Cardiac septum (tissue), 1 donor: Measurements from ENCODE around the gene TCN1. TPM values are rescaled to one million over a fixed set of nuclear protein-coding genes. Genes with fewer than 3 reads are reported as not detected.

Experiments
- DNase-seq: peaks from one replicate; pipeline ENCODE4 v3.0.0-alpha.2; 2020; ENCODE audit warnings: low spot score
- intact Hi-C: fragments of 100-400 bp; cut with DNase I; formaldehyde crosslinking; loops from one replicate; pipeline ENCODE4 v1.14.0; 2022
- total RNA-seq: library from RNA; stranded (reverse); fragmentation: NEBNext Ultra II Directional; extraction: Animal tissue kit (Norgen Biotek cat#: 25700); gene quantifications from one replicate; pipeline ENCODE4 v1.2.1, GENCODE V29; 2021
- donor health status: DM: no; HTN: no; CAD: no.

TCN1 gene
- total RNA-seq, 1 donor from 2014 or later = not detected

DNA sequence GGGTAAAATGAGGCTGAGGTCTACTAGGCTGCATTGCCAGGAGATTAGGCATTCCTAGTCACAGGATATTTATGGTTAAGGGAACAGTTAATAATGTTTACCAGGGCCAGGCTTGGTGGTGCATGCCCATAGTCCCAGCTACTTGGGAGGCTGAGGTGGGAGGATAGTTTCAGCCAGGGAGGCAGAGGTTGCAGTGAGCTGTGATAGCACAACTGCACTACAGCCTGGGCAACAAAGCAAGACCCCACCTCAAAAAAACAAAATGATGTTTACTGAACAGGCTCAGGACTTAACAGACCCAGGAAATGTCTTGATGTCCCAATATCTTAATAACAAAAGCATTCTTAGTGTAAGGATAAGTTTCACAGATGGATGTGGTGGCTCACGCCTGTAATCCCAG lies 52.9 kb downstream of the TCN1 start:
- no peak for DNase-seq
- intact Hi-C loops = no loop called here

DNA sequence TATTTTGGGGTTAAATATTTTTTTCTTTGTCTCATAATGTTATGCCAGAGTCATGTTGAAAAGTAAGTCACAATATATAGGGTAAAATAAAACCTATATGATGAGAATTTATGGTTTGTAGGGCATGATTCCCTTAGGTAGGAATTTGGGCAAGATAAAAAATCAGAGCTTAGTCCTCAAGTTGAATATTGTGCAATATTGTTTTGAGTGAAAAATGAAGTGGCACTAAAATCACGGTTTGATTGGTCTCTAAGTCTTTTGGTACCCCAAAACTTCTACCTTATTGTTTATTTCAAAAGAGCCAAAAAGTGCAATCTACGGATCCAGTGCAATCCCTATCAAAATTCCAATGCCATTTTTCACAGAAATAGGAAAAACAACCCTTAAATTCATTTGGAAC lies 54.1 kb downstream of the TCN1 start:
- DNase-seq = no peak
- intact Hi-C loops = no loop called here

GRCh38 chr11:59810911-59811259 lies 55.4 kb downstream of the TCN1 start:
- intact Hi-C loops = loop anchor here (2.0 kb wide), 1 partner anchor 56 kb away; the partner anchor contains the start of gene STX3
- DNase-seq = no peak

DNA sequence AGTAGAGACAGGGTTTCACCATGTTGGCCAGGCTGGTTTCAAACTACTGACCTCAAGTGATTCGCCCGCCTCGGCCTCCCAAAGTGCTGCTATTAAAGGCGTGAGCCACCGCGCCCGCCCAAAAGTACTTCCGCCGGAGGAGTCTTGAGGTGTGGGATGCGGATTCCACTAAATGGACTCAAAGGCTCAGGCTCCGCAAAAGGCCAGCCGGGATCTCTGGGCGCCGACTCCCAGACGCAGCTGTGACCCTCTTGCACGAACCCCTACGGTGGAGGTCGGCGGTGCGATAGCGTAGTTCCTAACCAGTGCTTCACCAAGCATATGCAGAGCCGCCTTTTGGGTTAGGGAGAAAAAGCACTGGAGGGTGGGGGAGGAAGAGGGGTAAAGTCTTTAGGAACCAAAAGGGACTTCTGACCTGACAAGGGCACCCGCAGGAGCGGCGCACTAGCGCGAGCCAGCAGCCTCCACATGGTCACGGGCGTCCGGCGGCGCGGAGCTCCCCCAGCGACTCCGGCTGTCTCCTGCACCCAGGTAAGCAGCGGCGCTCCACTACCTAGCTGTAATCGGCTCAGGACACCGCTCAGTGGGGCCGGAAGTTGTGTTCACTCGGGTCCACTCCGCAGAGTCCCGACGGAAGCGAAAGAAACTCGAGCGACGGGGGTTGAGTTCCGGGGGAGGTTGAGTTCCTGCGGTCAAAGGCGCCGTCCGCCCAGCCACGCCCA lies 55.9 kb downstream of the TCN1 start, which contains the start of gene MRPL16:
Gene MRPL16 (minus strand): TSS at position 590 of the 722 bp plus-strand sequence. CDS start 120 bp downstream, at position 470.
- DNase-seq = peak; percentile 93
- intact Hi-C loops = loop anchor here (2.0 kb wide), 1 partner anchor 56 kb away; the partner anchor contains the start of gene STX3

DNA sequence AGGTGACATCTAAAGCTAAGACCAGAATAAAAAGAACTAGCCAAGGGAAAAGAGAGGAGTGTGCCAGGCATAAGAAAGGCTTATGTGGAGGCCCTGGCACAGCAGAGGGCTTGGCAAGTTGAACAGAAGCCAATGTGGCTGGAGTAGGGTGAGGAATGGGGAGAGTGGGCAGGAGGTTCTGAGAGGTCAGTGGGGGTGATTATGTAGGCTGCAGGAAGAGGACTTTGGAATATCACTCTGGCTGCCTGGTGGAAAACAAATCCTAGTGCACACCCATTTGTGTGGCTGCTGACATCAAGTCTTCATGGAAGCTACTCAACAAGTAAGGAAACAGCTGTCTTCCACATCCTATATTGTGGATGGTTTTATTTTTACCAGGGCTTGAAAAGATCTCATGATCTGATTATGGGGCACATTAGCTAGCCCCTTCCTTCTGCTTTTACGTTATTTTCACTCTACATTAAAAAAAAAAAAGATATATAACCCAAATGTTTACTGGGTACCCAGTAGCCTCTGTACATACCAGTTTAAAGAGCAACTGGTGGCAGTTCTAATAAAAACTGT lies 59.2 kb downstream of the TCN1 start:
- DNase-seq = no peak
- intact Hi-C loops = loop anchor here (10.0 kb wide), 1 partner anchor 142 kb away; the partner anchor contains the start of gene PATL1

- intact Hi-C loops = loop anchor here (10.0 kb wide), 1 partner anchor 139 kb away; the partner anchor contains the start of gene PATL1
- no peak for DNase-seq
These were observed 62.2 kb downstream of the TCN1 start for GRCh38 chr11:59804061-59804460.

Other genes starting within 250 kb of the TCN1 start
- 23.4 TPM for gene PATL1, start 197.4 kb downstream of the TCN1 start, total RNA-seq
- gene OR10V1, start 152.6 kb downstream of the TCN1 start, total RNA-seq = not detected
- 10.0 TPM for gene STX3, start 111.1 kb downstream of the TCN1 start, total RNA-seq
- 64.7 TPM for gene MRPL16, start 55.7 kb downstream of the TCN1 start, total RNA-seq
- not detected for gene CBLIF, start 21.0 kb downstream of the TCN1 start, total RNA-seq
- gene OOSP3, start 12.3 kb upstream of the TCN1 start, total RNA-seq = not detected
- gene OOSP1, start 71.9 kb upstream of the TCN1 start, total RNA-seq = not detected
- not detected for gene OOSP4A, start 97.5 kb upstream of the TCN1 start, total RNA-seq
- not detected for gene OOSP4B, start 150.7 kb upstream of the TCN1 start, total RNA-seq
- gene OOSP2, start 173.9 kb upstream of the TCN1 start, total RNA-seq = not detected
- gene MS4A3, start 190.2 kb upstream of the TCN1 start, total RNA-seq = 0.57 TPM
- gene MS4A2, start 222.2 kb upstream of the TCN1 start, total RNA-seq = 0.67 TPM